GM12878 (cell line): ENCODE results near the gene LYVE1. TPM values are rescaled to one million over a fixed set of nuclear protein-coding genes. Genes with fewer than 3 reads are reported as not detected.

Source experiments
- ATAC-seq: fragments of 200-7000 bp; cut with Tn5 transposase; 3 replicates; pipeline ENCODE4 v1.9.1; 2020; ENCODE audit warnings: mild to moderate bottlenecking, moderate library complexity
- BruUV-seq: library from RNA; stranded (reverse); fragments of 400-500 nt; replicated peaks from 2 replicates; lab custom pipeline; 2021; lab: Mats Ljungman, UMichigan
- CTCF ChIA-PET: fragments of 300-600 bp; sonication (Branson Sonifier 250); formaldehyde crosslinking; extraction: SDS; loops from one replicate; lab custom pipeline; 2021; ENCODE audit warnings: inconsistent platforms; lab: Yijun Ruan, JAX
- POLR2A ChIA-PET: fragments of 350-600 bp; formaldehyde crosslinking; extraction: SDS; loops from one replicate; lab custom pipeline; 2021; ENCODE audit warnings: inconsistent platforms; lab: Charles Lee
- RAD21 ChIA-PET: fragments of 300-600 bp; sonication (Branson Sonifier 250); formaldehyde crosslinking; loops from one replicate; lab custom pipeline; 2023; ENCODE audit warnings: antibody characterized with exemption; ENCODE audit not compliant: unreplicated experiment; lab: Charles Lee
- SMC1A ChIA-PET: fragments of 300-600 bp; sonication (Branson Sonifier 250); formaldehyde crosslinking; loops from one replicate; lab custom pipeline; 2023; ENCODE audit not compliant: unreplicated experiment, uncharacterized antibody; lab: Charles Lee
- DNase-seq: peaks from one replicate; pipeline ENCODE4 v3.0.0-alpha.2; 2011; ENCODE audit warnings: low read depth, low spot score
- FAIRE-seq: peaks from 3 replicates; lab custom pipeline; 2011; peaks lifted over from hg19 to GRCh38; lab: Jason Lieb, UNC
- H2AFZ ChIP-seq: 2 replicates; pipeline ENCODE4 v1.6.0; 2011; ENCODE audit warnings: low read depth, low read length, control low read depth; ENCODE audit not compliant: control insufficient read depth
- H3K27ac ChIP-seq: 2 replicates; pipeline ENCODE4 v1.5.1; 2011; ENCODE audit warnings: control low read depth; ENCODE audit not compliant: control insufficient read depth, insufficient read depth
- H3K27me3 ChIP-seq, 2 experiments: replicated peaks in 1 of 2; 2 replicates each; pipeline versions ENCODE4 v1.6.0 to v1.6.1; 2011; ENCODE audit warnings: low read length in 1 of 2; ENCODE audit not compliant: control insufficient read depth in 2 of 2, insufficient read depth in 2 of 2
- H3K36me3 ChIP-seq, 2 experiments: 2 replicates each; pipeline ENCODE4 v1.5.1; 2011; ENCODE audit warnings: low read length in 1 of 2; ENCODE audit not compliant: control insufficient read depth in 2 of 2, insufficient read depth in 2 of 2
- H3K4me1 ChIP-seq: 2 replicates; pipeline ENCODE4 v1.6.1; 2011; ENCODE audit warnings: mild to moderate bottlenecking, low read length, moderate library complexity, mixed read lengths; ENCODE audit not compliant: control insufficient read depth, insufficient read depth
- H3K4me2 ChIP-seq: 2 replicates; pipeline ENCODE4 v1.6.0; 2011; ENCODE audit warnings: control low read depth; ENCODE audit not compliant: control insufficient read depth, insufficient read depth
- H3K4me3 ChIP-seq: fragments of 200-600 bp; sonication (generic); 2 replicates; pipeline ENCODE4 v1.5.1; 2016
- H3K79me2 ChIP-seq: 2 replicates; pipeline ENCODE4 v1.6.0; 2011; ENCODE audit warnings: low read length; ENCODE audit not compliant: control insufficient read depth, insufficient read depth
- H3K9ac ChIP-seq: 2 replicates; pipeline ENCODE4 v1.8.0; 2011; ENCODE audit warnings: low read length, control low read depth, mixed read lengths; ENCODE audit not compliant: control insufficient read depth, insufficient read depth
- H3K9me3 ChIP-seq: replicated peaks from 3 replicates; pipeline ENCODE4 v1.5.1; 2011; ENCODE audit warnings: mild to moderate bottlenecking, low read length; ENCODE audit not compliant: control insufficient read depth, insufficient read depth
- H4K20me1 ChIP-seq: 2 replicates; pipeline ENCODE4 v1.6.0; 2011; ENCODE audit not compliant: control insufficient read depth, insufficient read depth
- POLR2A ChIP-seq: IDR thresholded peaks from 2 replicates; pipeline ENCODE4 v1.6.1; 2011; ENCODE audit warnings: low read depth, mild to moderate bottlenecking, low read length
- ZNF207 ChIP-seq: fragments of 450-650 bp; IDR thresholded peaks from 2 replicates; pipeline ENCODE4 v1.6.1; 2014; ENCODE audit warnings: antibody characterized with exemption, mild to moderate bottlenecking, borderline replicate concordance
- whole genome bisulfite sequencing: methylation state at CpG from one replicate; pipeline ENCODE4 v1.1.6; 2016; ENCODE audit warnings: low lambda C conversion rate; ENCODE audit not compliant: insufficient replicate concordance, insufficient coverage; ENCODE audit errors: missing lambda C conversion rate; 5-methylcytosine and 5-hydroxymethylcytosine counted together
- in situ Hi-C: fragments of 300-500 bp; cut with MboI; formaldehyde crosslinking; loops from 9 replicates; pipeline ENCODE4 v1.14.3; 2018; ENCODE audit warnings: mixed read lengths
- intact Hi-C: fragments of 100-400 bp; cut with micrococcal nuclease; formaldehyde crosslinking; loops from one replicate; pipeline ENCODE4 v1.14.2; 2022; ENCODE audit not compliant: unreplicated experiment
- polyA plus RNA-seq, 11 experiments: library from polyadenylated mRNA; depleted of rRNA in 4 of 11; unstranded in 6 of 11; stranded (reverse) in 5 of 11; fragments of >200 nt; fragmentation: Nextera tagmentation in 4 of 11; fragmentation: Illumina TruSeq in 1 of 11; extraction: Ambion mirVana in 4 of 11; extraction: Trizol in 1 of 11; gene quantifications; 1 replicate in 1 of 11; 2 replicates in 10 of 11; pipeline versions ENCODE4 v1.2.1 to v1.2.3, GENCODE V29; 2011 to 2016; ENCODE audit warnings: inconsistent platforms in 2 of 11, missing spikeins in 2 of 11, low read depth in 1 of 11
- total RNA-seq, 4 experiments: library from RNA; depleted of rRNA in 3 of 4; stranded (reverse); fragments of >200 nt in 3 of 4; fragmentation: Illumina TruSeq in 1 of 4; extraction: Trizol in 1 of 4; gene quantifications; 2 replicates each; pipeline versions ENCODE4 v1.2.1 to v1.2.3, GENCODE V29; 2013 to 2021
- TF ChIP-seq, protein P1 (sequence below): IDR thresholded peaks from 2 replicates; pipeline ENCODE4 v1.6.1; 2011; ENCODE audit warnings: borderline replicate concordance, low read depth, mild to moderate bottlenecking, moderate library complexity, mixed read lengths, low read length; ENCODE audit not compliant: insufficient read depth; ENCODE audit errors: extremely low read length
- TF ChIP-seq, protein P2 (sequence below): IDR thresholded peaks from 2 replicates; pipeline ENCODE4 v1.6.1; 2011; ENCODE audit warnings: low read depth, mild to moderate bottlenecking, low read length, moderate library complexity, borderline replicate concordance; ENCODE audit errors: extremely low read depth

The LYVE1 gene
- total and polyA plus RNA-seq, 10 of the 15 experiments (the other 5 are each of a cell fraction or from before 2014, with no cell fraction given), result 0.15 TPM; not detected in 9

DNA sequence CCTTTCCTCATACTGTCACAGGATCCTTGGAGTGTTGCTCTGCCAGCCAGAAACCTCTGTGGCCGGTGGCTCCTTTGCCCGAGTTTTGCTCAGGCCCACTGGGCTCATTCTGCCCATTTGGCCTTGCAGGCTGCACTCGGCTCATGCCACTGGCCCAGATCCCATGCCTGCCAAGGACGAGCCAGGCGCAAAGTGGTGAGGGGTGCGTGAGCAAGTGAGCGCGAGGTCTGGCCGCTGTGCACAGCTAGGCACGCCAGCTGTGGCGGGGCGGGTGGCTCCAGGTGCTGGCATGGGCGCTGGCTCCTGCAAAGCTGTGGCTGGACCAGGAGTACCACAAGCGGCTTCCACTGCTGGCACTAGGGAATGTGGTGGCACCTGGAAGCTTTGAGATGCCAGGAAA is 24.7 kb downstream of the LYVE1 start:
- ChIA-PET CTCF (interaction anchor here (0.6 kb wide), 1 partner anchor 1231 kb away, joined by 4 read pairs; no protein-coding TSS in a partner anchor), SMC1A (interaction anchor here (2.2 to 4.9 kb wide), 2 partner anchors 11 to 130 kb away, joined by 6 to 25 read pairs; no protein-coding TSS in a partner anchor), RAD21 (no interaction called here), POLR2A (interaction anchor here (0.6 kb wide), 1 partner anchor 49 kb away, joined by 3 read pairs; no protein-coding TSS in a partner anchor)
- 84% methylated on average over 14 of the region's 14 CpGs for WGBS
- Histone ChIP-seq H3K9ac (no peak overlapping the region), H3K4me3 (no peak overlapping the region), H2AFZ (no peak overlapping the region), H4K20me1 (no peaks in the 10 kb centered on the region), H3K36me3 (no peaks in the 10 kb centered on the region), H3K4me2 (no peak overlapping the region), H3K27ac (no peak overlapping the region), H3K9me3 (no peaks in the 10 kb centered on the region; the same call in 2 of the 3 replicates), H3K27me3 (peaks cover 0 to 5% of the 10 kb centered on the region in 2 experiments; a peak in 1 of 4 replicates), H3K79me2 (no peaks in the 10 kb centered on the region), H3K4me1 (peaks cover 5% of the 10 kb centered on the region)
- in situ Hi-C loops (no loop called here), intact Hi-C loops (loop anchor here (5.0 kb wide), 1 partner anchor 86 kb away; the partner anchor contains the start of gene AMPD3)
- ATAC-seq (no peak), FAIRE-seq (no peak), DNase-seq (no peak)
- no TSS peak for BruUV-seq
- TF ChIP-seq POLR2A (no peak), ZNF207 (no peak)
- TF ChIP-seq, protein P1, sequence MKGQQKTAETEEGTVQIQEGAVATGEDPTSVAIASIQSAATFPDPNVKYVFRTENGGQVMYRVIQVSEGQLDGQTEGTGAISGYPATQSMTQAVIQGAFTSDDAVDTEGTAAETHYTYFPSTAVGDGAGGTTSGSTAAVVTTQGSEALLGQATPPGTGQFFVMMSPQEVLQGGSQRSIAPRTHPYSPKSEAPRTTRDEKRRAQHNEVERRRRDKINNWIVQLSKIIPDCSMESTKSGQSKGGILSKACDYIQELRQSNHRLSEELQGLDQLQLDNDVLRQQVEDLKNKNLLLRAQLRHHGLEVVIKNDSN, result no peak

DNA sequence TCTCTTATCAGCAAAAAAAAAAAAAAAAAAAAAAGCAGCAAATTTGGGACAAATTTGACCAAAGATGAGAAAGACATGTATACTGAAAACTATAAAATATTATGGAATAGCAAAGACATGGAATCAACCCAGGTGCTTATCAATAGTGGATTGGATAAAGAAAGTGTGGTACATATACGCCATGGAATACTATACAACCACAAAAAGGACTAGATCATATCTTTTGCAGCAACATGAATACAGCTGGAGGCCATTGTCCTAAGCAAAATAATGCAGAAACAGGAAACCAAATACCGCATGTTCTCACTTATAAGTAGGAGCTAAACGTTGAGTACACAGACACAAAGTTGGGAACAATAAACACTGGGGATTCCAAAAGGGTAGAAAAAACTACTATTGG is 25.7 kb downstream of the LYVE1 start:
- RAD21 ChIA-PET, result no interaction called here
- ATAC-seq, result no peak
- no peaks in the 10 kb centered on the region for H3K79me2 ChIP-seq
- H3K36me3 ChIP-seq, result no peaks in the 10 kb centered on the region
- SMC1A ChIA-PET, result interaction anchor here (0.7 to 4.9 kb wide), 4 partner anchors 10 to 305 kb away, joined by 4 to 25 read pairs (median 6); no protein-coding TSS in a partner anchor
- CTCF ChIA-PET, result interaction anchor here (1.2 to 3.5 kb wide), 9 partner anchors 22 to 181 kb away, joined by 3 to 36 read pairs (median 9); partner anchors contain the start of gene AMPD3
- H3K9me3 ChIP-seq, result no peaks in the 10 kb centered on the region; the same call in 2 of the 3 replicates
- H3K9ac ChIP-seq, result no peak overlapping the region
- no peak overlapping the region for H2AFZ ChIP-seq
- intact Hi-C loops, result loop anchor here (5.0 kb wide), 1 partner anchor 85 kb away; the partner anchor contains the start of gene AMPD3
- in situ Hi-C loops, result no loop called here
- POLR2A ChIA-PET, result no interaction called here
- no peak overlapping the region for H3K27ac ChIP-seq
- H3K27me3 ChIP-seq, result peaks cover 0 to 5% of the 10 kb centered on the region in 2 experiments; a peak in 1 of 4 replicates
- no peak overlapping the region for H3K4me3 ChIP-seq
- BruUV-seq, result no TSS peak
- peaks cover 5% of the 10 kb centered on the region for H3K4me1 ChIP-seq
- FAIRE-seq, result no peak
- TF ChIP-seq, protein P2, sequence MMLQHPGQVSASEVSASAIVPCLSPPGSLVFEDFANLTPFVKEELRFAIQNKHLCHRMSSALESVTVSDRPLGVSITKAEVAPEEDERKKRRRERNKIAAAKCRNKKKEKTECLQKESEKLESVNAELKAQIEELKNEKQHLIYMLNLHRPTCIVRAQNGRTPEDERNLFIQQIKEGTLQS, result no peak
- TF ChIP-seq, all 136 proteins: peak for 0
- Histone ChIP-seq H4K20me1 (no peaks in the 10 kb centered on the region), H3K4me2 (no peak overlapping the region)
- no peak for DNase-seq
- 31% methylated on average over 3 of the region's 3 CpGs for WGBS
